ENCODE measurements around the gene ZFC3H1. TPM values are rescaled to one million over a fixed set of nuclear protein-coding genes. Genes with fewer than 3 reads are reported as not detected.

Gene ZFC3H1
- total RNA-seq, 3 donors from 2014 or later = 79.2 to 92.9 (median 88.5) TPM

GRCh38 chr12:71638499-71638898 lies 25.1 kb downstream of the ZFC3H1 start:
- intact Hi-C loops (cut with DNase I; ENCODE audit: low total_unique reads) = no loop called here
- Histone ChIP-seq H3K9me3 (no peaks in the 10 kb centered on the region), H3K27ac (no peak overlapping the region), H3K36me3 (no peaks in the 10 kb centered on the region), H3K27me3 (no peaks in the 10 kb centered on the region), H3K4me3 (no peak overlapping the region), H3K4me1 (no peaks in the 10 kb centered on the region)
- no peak for DNase-seq (ENCODE audit: low spot score in 2 of 2)
- TF ChIP-seq, protein P1, sequence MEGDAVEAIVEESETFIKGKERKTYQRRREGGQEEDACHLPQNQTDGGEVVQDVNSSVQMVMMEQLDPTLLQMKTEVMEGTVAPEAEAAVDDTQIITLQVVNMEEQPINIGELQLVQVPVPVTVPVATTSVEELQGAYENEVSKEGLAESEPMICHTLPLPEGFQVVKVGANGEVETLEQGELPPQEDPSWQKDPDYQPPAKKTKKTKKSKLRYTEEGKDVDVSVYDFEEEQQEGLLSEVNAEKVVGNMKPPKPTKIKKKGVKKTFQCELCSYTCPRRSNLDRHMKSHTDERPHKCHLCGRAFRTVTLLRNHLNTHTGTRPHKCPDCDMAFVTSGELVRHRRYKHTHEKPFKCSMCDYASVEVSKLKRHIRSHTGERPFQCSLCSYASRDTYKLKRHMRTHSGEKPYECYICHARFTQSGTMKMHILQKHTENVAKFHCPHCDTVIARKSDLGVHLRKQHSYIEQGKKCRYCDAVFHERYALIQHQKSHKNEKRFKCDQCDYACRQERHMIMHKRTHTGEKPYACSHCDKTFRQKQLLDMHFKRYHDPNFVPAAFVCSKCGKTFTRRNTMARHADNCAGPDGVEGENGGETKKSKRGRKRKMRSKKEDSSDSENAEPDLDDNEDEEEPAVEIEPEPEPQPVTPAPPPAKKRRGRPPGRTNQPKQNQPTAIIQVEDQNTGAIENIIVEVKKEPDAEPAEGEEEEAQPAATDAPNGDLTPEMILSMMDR (IDR thresholded peaks at IDR 0.05) = no peak
- TF ChIP-seq POLR2A (IDR thresholded peaks at IDR 0.05) (no peak), POLR2AphosphoS5 (IDR thresholded peaks at IDR 0.05) (no peak)

DNA sequence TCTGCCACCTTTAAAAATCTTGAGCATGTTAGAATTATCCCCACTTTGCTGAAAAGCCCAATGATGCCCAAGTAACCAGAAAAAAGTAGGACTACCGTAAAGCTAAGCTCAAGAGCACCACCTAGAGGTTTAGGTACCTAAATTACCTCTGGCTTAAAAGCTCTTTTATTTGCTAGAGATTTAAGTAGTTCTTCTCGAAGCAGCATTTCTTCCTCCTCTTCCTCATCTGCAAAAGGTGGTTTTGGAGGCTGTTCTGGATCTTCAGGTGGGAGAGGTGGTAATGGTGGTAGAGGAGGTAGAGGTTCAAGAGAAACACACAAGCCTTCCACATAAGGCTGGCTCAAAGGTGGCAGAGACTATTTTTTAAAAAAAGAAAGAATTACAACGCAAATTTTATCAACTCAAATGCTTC lies 26.9 kb downstream of the ZFC3H1 start:
- no peaks in the 10 kb centered on the region for H3K4me1 ChIP-seq
- no peak overlapping the region for H3K4me3 ChIP-seq
- intact Hi-C loops (cut with DNase I; ENCODE audit: low total_unique reads) = no loop called here
- TF ChIP-seq POLR2A (IDR thresholded peaks at IDR 0.05) (no peak), POLR2AphosphoS5 (IDR thresholded peaks at IDR 0.05) (no peak)
- TF ChIP-seq, protein P1 (IDR thresholded peaks at IDR 0.05) = peak; percentile 36 to 56 (median 45)
- H3K27me3 ChIP-seq = no peaks in the 10 kb centered on the region
- no peak for DNase-seq (ENCODE audit: low spot score in 2 of 2)
- H3K9me3 ChIP-seq = no peaks in the 10 kb centered on the region
- no peak overlapping the region for H3K27ac ChIP-seq
- no peaks in the 10 kb centered on the region for H3K36me3 ChIP-seq

DNA sequence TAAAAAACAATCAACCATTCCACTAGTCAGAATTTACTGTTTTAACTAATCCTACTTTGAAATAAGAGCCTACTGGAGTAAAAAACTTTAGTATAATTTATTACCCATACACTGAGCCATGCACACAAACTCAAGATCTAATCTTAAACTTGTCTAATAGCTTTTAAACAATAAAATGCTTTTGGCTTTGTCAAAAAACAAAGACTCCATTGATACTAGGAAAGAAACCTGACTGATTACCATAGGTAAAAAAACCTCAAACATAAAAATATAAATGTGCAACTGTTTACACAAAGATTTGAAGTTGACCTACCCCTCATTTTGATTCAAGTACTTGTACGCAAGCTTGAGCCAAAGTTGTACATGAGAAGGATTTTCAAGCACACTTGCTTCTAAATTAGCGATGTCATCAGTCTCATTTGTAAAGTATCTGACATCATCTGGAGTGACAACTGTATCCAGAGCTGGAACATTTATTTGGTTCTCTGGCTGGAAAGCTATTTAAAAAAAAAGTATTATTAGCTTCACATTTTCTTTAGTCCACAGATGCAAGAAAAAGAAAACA lies 36.1 kb downstream of the ZFC3H1 start:
- TF ChIP-seq POLR2AphosphoS5 (IDR thresholded peaks at IDR 0.05) (no peak), POLR2A (IDR thresholded peaks at IDR 0.05) (no peak)
- TF ChIP-seq, protein P1 (IDR thresholded peaks at IDR 0.05) = no peak
- no peak overlapping the region for H3K27ac ChIP-seq
- H3K4me1 ChIP-seq = no peaks in the 10 kb centered on the region
- H3K27me3 ChIP-seq = no peaks in the 10 kb centered on the region
- no peaks in the 10 kb centered on the region for H3K36me3 ChIP-seq
- DNase-seq (ENCODE audit: low spot score in 2 of 2) = no peak
- H3K4me3 ChIP-seq = no peak overlapping the region
- intact Hi-C loops (cut with DNase I; ENCODE audit: low total_unique reads) = no loop called here
- H3K9me3 ChIP-seq = no peaks in the 10 kb centered on the region

GRCh38 chr12:71626768-71627167 lies 36.9 kb downstream of the ZFC3H1 start:
- Histone ChIP-seq H3K36me3 (no peaks in the 10 kb centered on the region), H3K4me3 (no peak overlapping the region), H3K27me3 (no peaks in the 10 kb centered on the region), H3K27ac (no peak overlapping the region), H3K4me1 (no peaks in the 10 kb centered on the region), H3K9me3 (no peaks in the 10 kb centered on the region)
- intact Hi-C loops (cut with DNase I; ENCODE audit: low total_unique reads) = no loop called here
- TF ChIP-seq POLR2A (IDR thresholded peaks at IDR 0.05) (no peak), POLR2AphosphoS5 (IDR thresholded peaks at IDR 0.05) (no peak)
- TF ChIP-seq, protein P1 (IDR thresholded peaks at IDR 0.05) = no peak
- DNase-seq (ENCODE audit: low spot score in 2 of 2) = no peak

- TF ChIP-seq POLR2AphosphoS5 (IDR thresholded peaks at IDR 0.05) (no peak), POLR2A (IDR thresholded peaks at IDR 0.05) (no peak)
- TF ChIP-seq, protein P1 (IDR thresholded peaks at IDR 0.05) = no peak
- Histone ChIP-seq H3K4me3 (no peak overlapping the region), H3K4me1 (no peaks in the 10 kb centered on the region), H3K27me3 (no peaks in the 10 kb centered on the region), H3K9me3 (no peaks in the 10 kb centered on the region), H3K36me3 (no peaks in the 10 kb centered on the region), H3K27ac (no peak overlapping the region)
- intact Hi-C loops (cut with DNase I; ENCODE audit: low total_unique reads) = no loop called here
- DNase-seq (ENCODE audit: low spot score in 2 of 2) = no peak
Measured at GRCh38 chr12:71626098-71626497, 37.5 kb downstream of the ZFC3H1 start.

Measured in breast epithelium (tissue), 4 donors.